D721Med (cell line): ENCODE results near the gene TMEM214.

Experiments used
- DNase-seq: peaks from one replicate; pipeline ENCODE4 v3.0.0; 2011; ENCODE audit warnings: low spot score; ENCODE audit not compliant: insufficient read length
- FAIRE-seq: peaks from 2 replicates; lab custom pipeline; 2011; peaks lifted over from hg19 to GRCh38; lab: Jason Lieb, UNC
- TF ChIP-seq, protein P1 (sequence below): IDR thresholded peaks from 2 replicates; pipeline ENCODE4 v1.5.1; 2012; ENCODE audit warnings: mild to moderate bottlenecking, control low read depth; ENCODE audit not compliant: insufficient read depth; ENCODE audit errors: missing control alignments

The TMEM214 gene

DNA sequence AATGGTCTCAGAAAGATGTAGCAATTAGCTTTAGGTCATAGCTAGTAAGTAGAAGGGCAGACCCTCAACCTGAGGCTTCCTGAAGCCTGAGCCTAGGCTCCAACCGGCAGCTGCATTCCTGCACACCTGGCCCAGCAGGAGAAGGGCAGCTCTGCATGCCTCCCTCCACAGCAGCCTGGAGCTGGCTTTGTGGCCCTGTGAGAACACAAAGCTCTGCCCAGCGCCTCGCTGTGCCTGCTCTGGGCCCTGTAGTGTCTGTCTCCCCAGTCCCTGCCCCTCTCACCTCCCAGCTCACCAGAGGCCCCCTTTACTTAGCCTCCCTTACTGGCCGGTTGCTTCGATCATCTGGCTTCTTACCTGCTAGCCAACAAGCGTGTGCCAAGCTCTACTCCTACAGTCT, 6.7 kb downstream of the TMEM214 start:
- FAIRE-seq, result no peak
- DNase-seq, result no peak
- TF ChIP-seq, protein P1, sequence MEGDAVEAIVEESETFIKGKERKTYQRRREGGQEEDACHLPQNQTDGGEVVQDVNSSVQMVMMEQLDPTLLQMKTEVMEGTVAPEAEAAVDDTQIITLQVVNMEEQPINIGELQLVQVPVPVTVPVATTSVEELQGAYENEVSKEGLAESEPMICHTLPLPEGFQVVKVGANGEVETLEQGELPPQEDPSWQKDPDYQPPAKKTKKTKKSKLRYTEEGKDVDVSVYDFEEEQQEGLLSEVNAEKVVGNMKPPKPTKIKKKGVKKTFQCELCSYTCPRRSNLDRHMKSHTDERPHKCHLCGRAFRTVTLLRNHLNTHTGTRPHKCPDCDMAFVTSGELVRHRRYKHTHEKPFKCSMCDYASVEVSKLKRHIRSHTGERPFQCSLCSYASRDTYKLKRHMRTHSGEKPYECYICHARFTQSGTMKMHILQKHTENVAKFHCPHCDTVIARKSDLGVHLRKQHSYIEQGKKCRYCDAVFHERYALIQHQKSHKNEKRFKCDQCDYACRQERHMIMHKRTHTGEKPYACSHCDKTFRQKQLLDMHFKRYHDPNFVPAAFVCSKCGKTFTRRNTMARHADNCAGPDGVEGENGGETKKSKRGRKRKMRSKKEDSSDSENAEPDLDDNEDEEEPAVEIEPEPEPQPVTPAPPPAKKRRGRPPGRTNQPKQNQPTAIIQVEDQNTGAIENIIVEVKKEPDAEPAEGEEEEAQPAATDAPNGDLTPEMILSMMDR, result no peak

DNA sequence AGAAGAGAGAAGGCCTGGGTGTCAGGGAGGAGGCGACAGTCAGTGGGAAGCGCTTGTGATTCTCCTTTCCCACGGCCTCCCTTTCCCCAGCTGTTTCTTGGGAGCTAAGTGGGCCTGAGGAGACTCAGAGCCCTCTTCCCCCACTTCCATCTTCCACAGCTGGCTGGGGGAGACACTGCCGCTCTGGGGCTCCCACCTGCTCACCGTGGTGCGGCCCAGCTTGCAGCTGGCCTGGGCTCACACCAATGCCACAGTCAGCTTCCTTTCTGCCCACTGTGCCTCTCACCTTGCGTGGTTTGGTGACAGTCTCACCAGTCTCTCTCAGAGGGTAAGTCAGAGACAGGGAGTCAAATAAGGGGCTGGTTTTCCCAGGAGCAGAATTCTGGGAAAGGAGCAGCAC, 7.1 kb downstream of the TMEM214 start:
- TF ChIP-seq, protein P1, result no peak
- FAIRE-seq, result no peak

DNA sequence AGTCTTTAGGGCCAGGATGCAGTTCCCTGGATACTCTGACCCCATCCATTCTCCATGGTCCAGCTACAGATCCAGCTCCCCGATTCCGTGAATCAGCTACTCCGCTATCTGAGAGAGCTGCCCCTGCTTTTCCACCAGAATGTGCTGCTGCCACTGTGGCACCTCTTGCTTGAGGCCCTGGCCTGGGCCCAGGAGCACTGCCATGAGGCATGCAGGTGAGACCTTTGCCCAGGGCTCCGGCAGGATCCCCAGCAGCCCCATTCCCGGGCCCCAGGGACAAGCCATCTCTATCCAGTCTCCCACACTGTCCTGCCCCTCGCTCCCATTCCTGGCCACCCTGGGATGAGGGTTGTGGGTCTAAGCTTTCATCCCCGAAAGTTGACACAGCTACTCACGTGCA, 7.5 kb downstream of the TMEM214 start:
- DNase-seq, result no peak
- TF ChIP-seq, protein P1, result no peak
- FAIRE-seq, result no peak

More for the DNA sequence above, 7.1 kb downstream of the TMEM214 start:
- no peak for DNase-seq

DNA sequence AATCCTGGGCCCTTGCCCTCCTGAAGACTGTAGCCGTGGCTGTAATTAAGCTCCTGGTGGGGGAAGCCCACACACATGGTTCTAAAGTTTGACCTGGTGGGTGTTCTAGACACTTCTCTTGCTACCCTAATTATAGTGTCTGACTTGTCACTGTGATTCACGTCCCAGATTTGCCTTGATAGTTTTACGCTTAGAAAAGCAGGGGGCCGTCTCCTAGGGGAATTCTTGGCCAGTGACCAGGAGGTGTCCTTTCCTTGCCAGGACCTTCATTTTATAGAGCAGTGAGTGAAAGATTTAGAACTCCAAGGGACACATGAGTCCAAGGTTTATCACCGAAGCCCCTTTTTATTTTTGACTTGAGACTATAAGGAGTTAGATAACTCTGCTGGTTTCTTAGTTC, 9.0 kb downstream of the TMEM214 start:
- TF ChIP-seq, protein P1, result no peak
- DNase-seq (no peak), FAIRE-seq (no peak)

DNA sequence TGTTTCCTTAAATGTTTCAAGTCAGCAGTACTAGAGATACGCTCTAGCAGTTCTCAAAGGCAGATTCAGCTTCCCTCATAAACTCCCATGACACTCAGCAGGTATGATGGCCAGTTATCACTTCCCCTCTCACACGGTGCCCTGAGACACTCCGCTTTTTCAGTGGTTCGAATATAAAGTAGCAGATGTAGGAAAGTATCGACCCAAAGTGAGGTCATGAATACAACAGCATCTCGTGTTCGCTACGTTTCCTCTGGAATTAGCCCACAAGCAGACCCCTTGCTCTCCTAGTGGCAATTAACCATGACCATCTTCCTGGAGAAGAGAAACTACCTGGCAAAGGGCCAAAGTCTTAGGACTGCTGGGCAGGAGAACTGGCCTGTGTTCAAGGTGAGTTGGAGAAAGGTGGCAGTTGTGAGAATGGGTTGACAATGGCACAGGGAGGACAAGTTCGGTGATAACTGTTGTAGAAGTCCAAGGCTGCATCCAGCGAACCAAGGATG, 9.4 kb downstream of the TMEM214 start:
- DNase-seq, result no peak
- TF ChIP-seq, protein P1, result no peak
- no peak for FAIRE-seq

DNA sequence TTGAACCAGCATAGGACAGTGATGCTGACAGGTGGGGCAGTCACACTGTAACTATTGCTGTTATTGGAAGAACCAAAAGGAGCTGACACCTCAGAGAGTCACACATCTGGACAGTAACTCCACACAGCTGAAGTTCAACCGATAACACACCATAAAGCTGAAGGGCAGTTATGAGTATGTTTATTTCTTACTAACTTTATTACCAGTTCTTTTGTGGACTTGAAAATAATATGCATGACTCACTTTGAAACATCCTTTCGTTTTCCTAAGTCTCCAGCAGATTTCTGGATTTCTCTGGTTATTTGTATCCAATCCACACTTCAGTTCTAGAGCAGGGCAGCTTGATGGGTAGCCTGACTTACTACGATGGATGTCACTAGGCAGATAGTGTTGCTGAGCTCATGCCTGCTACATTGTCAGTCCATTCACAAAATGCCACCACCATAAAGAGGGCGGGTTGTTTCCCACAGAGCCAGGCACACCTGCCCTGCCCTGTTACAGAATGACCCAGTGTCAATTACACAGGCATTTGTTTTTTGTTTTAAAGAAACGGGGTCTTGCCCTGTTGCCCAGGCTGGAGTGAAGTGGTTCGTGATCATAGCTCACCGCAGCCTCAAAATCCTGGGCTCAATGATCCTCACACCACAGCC, 10.3 kb downstream of the TMEM214 start:
- no peak for FAIRE-seq
- DNase-seq, result no peak
- TF ChIP-seq, protein P1, result no peak
